A549 (cell line): Measurements from ENCODE around the gene PMFBP1. TPM values are rescaled to one million over a fixed set of nuclear protein-coding genes. Genes with fewer than 3 reads are reported as not detected.

Source experiments
- ATAC-seq, 2 experiments: fragments of 200-7000 bp in 1 of 2; fragments of >200 bp in 1 of 2; cut with Nextera tagmentation in 1 of 2; cut with Tn5 transposase in 1 of 2; 3 replicates each; pipeline versions ENCODE4 v1.8.0 to v1.9.1; 2018 to 2020; ENCODE audit warnings: mild to moderate bottlenecking in 1 of 2, moderate library complexity in 1 of 2
- CTCF ChIA-PET: fragments of 300-600 bp; sonication (Branson Sonifier 250); formaldehyde crosslinking; extraction: SDS; loops from one replicate; lab custom pipeline; 2021; ENCODE audit warnings: antibody characterized with exemption, inconsistent platforms; lab: Yijun Ruan, JAX
- POLR2A ChIA-PET: fragments of 350-600 bp; formaldehyde crosslinking; extraction: SDS; loops from one replicate; lab custom pipeline; 2021; ENCODE audit warnings: antibody characterized with exemption, inconsistent platforms; lab: Yijun Ruan, JAX
- DNase-seq, 2 experiments: peaks; one replicate each; pipeline versions ENCODE4 v3.0.0 to v3.0.0-alpha.2; 2011 to 2016; ENCODE audit warnings: low read depth in 1 of 2, low spot score in 1 of 2
- FAIRE-seq: peaks from 2 replicates; lab custom pipeline; 2011; peaks lifted over from hg19 to GRCh38; lab: Jason Lieb, UNC
- H3K27ac ChIP-seq, 2 experiments: fragments of >200 bp; sonication (Bioruptor Twin); formaldehyde crosslinking; 3 replicates each; pipeline ENCODE4 v1.5.1; 2016 to 2017
- H3K4me1 ChIP-seq: fragments of >200 bp; sonication (Bioruptor Twin); formaldehyde crosslinking; 3 replicates; pipeline ENCODE4 v1.6.1; 2016
- H3K4me2 ChIP-seq: fragments of >200 bp; sonication (Bioruptor Twin); formaldehyde crosslinking; 3 replicates; pipeline ENCODE4 v1.6.1; 2016
- H3K4me3 ChIP-seq: fragments of >200 bp; sonication (Bioruptor Twin); formaldehyde crosslinking; 3 replicates; pipeline ENCODE4 v1.5.1; 2016
- H3K9me3 ChIP-seq: fragments of >200 bp; sonication (Bioruptor Twin); formaldehyde crosslinking; 3 replicates; pipeline ENCODE4 v1.6.1; 2016
- CBX2 ChIP-seq: fragments of 200-600 bp; sonication (generic); IDR thresholded peaks from 2 replicates; pipeline ENCODE4 v1.6.1; 2016; ENCODE audit warnings: low read depth, mild to moderate bottlenecking, borderline replicate concordance
- CEBPB ChIP-seq, 2 experiments: fragments of >200 bp in 1 of 2; sonication (Bioruptor Twin) in 1 of 2; formaldehyde crosslinking in 1 of 2; IDR thresholded peaks; 2 replicates each; pipeline ENCODE4 v1.6.1; 2012 to 2016
- CHD2 ChIP-seq: fragments of 150-350 bp; IDR thresholded peaks from 2 replicates; pipeline ENCODE4 v1.6.1; 2014; ENCODE audit warnings: low read length; ENCODE audit not compliant: partially characterized antibody
- CHD4 ChIP-seq: fragments of 200-600 bp; sonication (generic); IDR thresholded peaks from 2 replicates; pipeline ENCODE4 v1.6.1; 2016; ENCODE audit warnings: antibody characterized with exemption, mild to moderate bottlenecking, borderline replicate concordance
- EHF ChIP-seq: fragments of 250-450 bp; sonication (Bioruptor Pico); IDR thresholded peaks from 2 replicates; pipeline ENCODE4 v1.5.0; 2020; ENCODE audit warnings: mild to moderate bottlenecking
- EP300 ChIP-seq, 2 experiments: fragments of >200 bp; sonication (Bioruptor Twin); formaldehyde crosslinking; IDR thresholded peaks; 2 replicates in 1 of 2; 3 replicates in 1 of 2; pipeline ENCODE4 v1.6.1; 2016 to 2017
- ESRRA ChIP-seq: fragments of 150-350 bp; IDR thresholded peaks from 2 replicates; pipeline ENCODE4 v1.6.1; 2014; ENCODE audit warnings: mild to moderate bottlenecking, low read length, borderline replicate concordance
- HOXB5 ChIP-seq: fragments of 250-450 bp; sonication (Bioruptor Pico); IDR thresholded peaks from 2 replicates; pipeline ENCODE4 v1.5.0; 2020; ENCODE audit warnings: mild to moderate bottlenecking, moderate library complexity
- JUNB ChIP-seq: fragments of >200 bp; sonication (Bioruptor Twin); formaldehyde crosslinking; IDR thresholded peaks from 2 replicates; pipeline ENCODE4 v1.6.1; 2016
- KDM1A ChIP-seq: fragments of 200-600 bp; sonication (generic); IDR thresholded peaks from 2 replicates; pipeline ENCODE4 v1.6.1; 2016; ENCODE audit warnings: low read depth, mild to moderate bottlenecking
- KDM5A ChIP-seq: fragments of 200-600 bp; sonication (generic); IDR thresholded peaks from 2 replicates; pipeline ENCODE4 v1.6.1; 2016; ENCODE audit warnings: antibody characterized with exemption, mild to moderate bottlenecking
- MAZ ChIP-seq: fragments of 150-350 bp; IDR thresholded peaks from 2 replicates; pipeline ENCODE4 v1.6.1; 2014; ENCODE audit warnings: antibody characterized with exemption, low read depth, low read length, borderline replicate concordance
- MYC ChIP-seq: IDR thresholded peaks from 2 replicates; pipeline ENCODE4 v1.6.1; 2012; ENCODE audit warnings: mild to moderate bottlenecking, inconsistent platforms, low read length, improper control_type of control experiment, borderline replicate concordance
- NFE2L2 ChIP-seq: fragments of 150-350 bp; conservative IDR thresholded peaks from 2 replicates; pipeline ENCODE4 v1.6.1; 2014; ENCODE audit warnings: low read length
- NPAS2 ChIP-seq: fragments of 250-450 bp; sonication (Bioruptor Pico); IDR thresholded peaks from 2 replicates; pipeline ENCODE4 v1.8.0; 2022; ENCODE audit warnings: mild to moderate bottlenecking, moderate library complexity, borderline replicate concordance
- NR3C1 ChIP-seq: fragments of >200 bp; sonication (Bioruptor Twin); formaldehyde crosslinking; IDR thresholded peaks from 3 replicates; pipeline ENCODE4 v1.6.1; 2017
- POLR2AphosphoS2 ChIP-seq: conservative IDR thresholded peaks from 2 replicates; pipeline ENCODE4 v1.6.1; 2012; ENCODE audit warnings: low read length, improper control_type of control experiment, inconsistent platforms
- RARB ChIP-seq: fragments of 250-450 bp; sonication (Bioruptor Pico); IDR thresholded peaks from 2 replicates; pipeline ENCODE4 v1.8.0; 2021; ENCODE audit warnings: mild to moderate bottlenecking, moderate library complexity
- RCOR1 ChIP-seq: fragments of 150-350 bp; IDR thresholded peaks from 2 replicates; pipeline ENCODE4 v1.6.1; 2014; ENCODE audit warnings: antibody characterized with exemption, low read length, low read depth
- RNF2 ChIP-seq: fragments of 200-600 bp; sonication (generic); IDR thresholded peaks from 2 replicates; pipeline ENCODE4 v1.6.1; 2016; ENCODE audit warnings: low read depth, mild to moderate bottlenecking, antibody characterized with exemption, moderate library complexity, borderline replicate concordance
- TFCP2L1 ChIP-seq: fragments of 250-450 bp; sonication (Bioruptor Pico); IDR thresholded peaks from 2 replicates; pipeline ENCODE4 v1.5.0; 2021; ENCODE audit warnings: mild to moderate bottlenecking
- ZC3H11A ChIP-seq: fragments of 450-650 bp; IDR thresholded peaks from 2 replicates; pipeline ENCODE4 v1.6.1; 2014; ENCODE audit warnings: antibody characterized with exemption, mild to moderate bottlenecking
- ZFP36 ChIP-seq: fragments of 450-650 bp; IDR thresholded peaks from 2 replicates; pipeline ENCODE4 v1.6.1; 2014; ENCODE audit warnings: borderline replicate concordance; ENCODE audit not compliant: partially characterized antibody
- WGBS: methylation state at CpG from one replicate; pipeline ENCODE4 v1.1.6; 2017; ENCODE audit errors: missing lambda C conversion rate; 5-methylcytosine and 5-hydroxymethylcytosine counted together
- polyA plus RNA-seq, 4 experiments: library from polyadenylated mRNA; depleted of rRNA in 3 of 4; stranded (reverse); fragments of >200 nt; fragmentation: RNase III in 1 of 4; extraction: RNeasy Plus Mini Kit Qiagen cat#74134 plus additional on column Dnase treatment in 1 of 4; gene quantifications; 2 replicates in 3 of 4; 3 replicates in 1 of 4; pipeline ENCODE4 v1.2.3, GENCODE V29; 2011 to 2017
- TF ChIP-seq, protein P1 (sequence below): IDR thresholded peaks from 2 replicates; pipeline ENCODE4 v1.6.1; 2012
- TF ChIP-seq, protein P2 (sequence below): fragments of 250-450 bp; sonication (Bioruptor Pico); IDR thresholded peaks from 2 replicates; pipeline ENCODE4 v1.5.0; 2020; ENCODE audit warnings: low read depth, mild to moderate bottlenecking, moderate library complexity
- TF ChIP-seq, protein P3 (sequence below): fragments of 150-350 bp; IDR thresholded peaks from 2 replicates; pipeline ENCODE4 v1.6.1; 2014; ENCODE audit warnings: low read depth, mild to moderate bottlenecking, low read length
- TF ChIP-seq, protein P4 (sequence below): fragments of >200 bp; sonication (Bioruptor Twin); formaldehyde crosslinking; IDR thresholded peaks from 3 replicates; pipeline ENCODE4 v1.5.1; 2016
- TF ChIP-seq, protein P5 (sequence below): fragments of >200 bp; sonication (Bioruptor Twin); formaldehyde crosslinking; IDR thresholded peaks from 2 replicates; pipeline ENCODE4 v1.6.1; 2016
- TF ChIP-seq, protein P6 (sequence below): IDR thresholded peaks from 2 replicates; pipeline ENCODE4 v1.6.1; 2012; ENCODE audit warnings: low read depth, borderline replicate concordance
- TF ChIP-seq, protein P7 (sequence below): fragments of 450-650 bp; IDR thresholded peaks from 2 replicates; pipeline ENCODE4 v1.6.1; 2014; ENCODE audit warnings: antibody characterized with exemption

Gene PMFBP1
- polyA plus RNA-seq, 2 of the 4 experiments (the other 2 are of a cell fraction) = 0.05 to 0.22 TPM

DNA sequence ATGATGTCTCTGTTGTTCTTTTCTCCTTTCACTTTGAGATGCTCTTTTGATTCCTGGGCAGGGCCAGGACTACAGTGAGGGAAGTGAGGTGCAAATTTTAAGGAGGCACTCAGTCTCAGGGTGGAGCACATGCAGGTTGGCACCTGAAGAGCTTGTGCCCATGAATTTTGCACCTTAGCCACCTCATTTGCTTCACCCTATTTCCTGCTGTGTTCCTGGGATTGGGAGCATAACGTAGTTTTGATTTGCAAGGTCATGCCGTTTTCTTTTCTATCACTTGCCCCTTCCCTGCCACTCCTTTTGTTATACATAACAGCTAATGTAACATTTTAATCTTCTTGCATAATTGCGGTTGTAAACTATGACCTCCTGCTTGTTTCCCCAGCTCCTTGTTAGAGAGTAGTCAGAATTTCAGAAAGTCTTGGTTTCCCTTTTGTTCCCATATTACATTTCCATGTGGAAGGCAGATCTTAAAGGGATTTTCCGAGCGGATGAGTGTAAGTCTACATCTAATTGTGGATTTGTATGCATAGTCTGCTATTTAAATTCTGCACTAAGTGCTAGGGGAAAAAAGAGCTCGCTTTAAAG lies 9.8 kb downstream of the PMFBP1 start:
- no peak overlapping the region for H3K4me3 ChIP-seq
- DNase-seq (no peak), FAIRE-seq (no peak), ATAC-seq (no peak)
- no peaks in the 10 kb centered on the region for H3K4me1 ChIP-seq
- 38% methylated on average over 6 of the region's 6 CpGs for WGBS
- no peak overlapping the region for H3K4me2 ChIP-seq
- CTCF ChIA-PET = interaction anchor here (1.1 to 1.4 kb wide), 2 partner anchors 9 to 11 kb away, joined by 3 read pairs; partner anchors contain the start of gene PMFBP1
- H3K9me3 ChIP-seq = no peaks in the 10 kb centered on the region
- no peak overlapping the region for H3K27ac ChIP-seq
- POLR2A ChIA-PET = no interaction called here
- TF ChIP-seq, protein P1, sequence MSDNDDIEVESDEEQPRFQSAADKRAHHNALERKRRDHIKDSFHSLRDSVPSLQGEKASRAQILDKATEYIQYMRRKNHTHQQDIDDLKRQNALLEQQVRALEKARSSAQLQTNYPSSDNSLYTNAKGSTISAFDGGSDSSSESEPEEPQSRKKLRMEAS = no peak
- no peak for TF ChIP-seq KDM1A
- no peak for TF ChIP-seq KDM5A
- no peak for TF ChIP-seq TFCP2L1 (CRISPR knock-in tag)
- no peak for TF ChIP-seq JUNB
- no peak for TF ChIP-seq ESRRA
- no peak for TF ChIP-seq RNF2

DNA sequence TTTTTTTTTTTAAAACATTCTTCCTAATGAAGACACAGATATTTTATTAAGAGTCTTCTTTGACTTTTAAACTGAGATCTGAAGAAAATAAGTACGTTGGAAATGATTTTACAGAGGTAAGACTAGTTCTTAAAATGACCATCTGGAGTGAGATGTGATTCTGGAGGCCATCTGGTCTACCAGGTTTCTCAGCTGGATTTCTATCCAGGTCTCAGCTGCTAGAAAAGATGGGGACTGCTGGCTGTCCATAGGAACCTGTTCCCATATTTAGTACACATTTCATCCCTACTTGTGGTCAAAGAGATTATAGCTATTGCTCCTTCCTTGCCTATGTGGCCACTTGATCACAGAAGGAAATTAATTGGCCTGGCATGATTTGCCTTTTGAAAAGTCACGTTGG lies 12.2 kb downstream of the PMFBP1 start:
- no peak for DNase-seq
- no peak for TF ChIP-seq EP300 (IDR thresholded peaks at IDR 0.05)
- TF ChIP-seq, protein P2, sequence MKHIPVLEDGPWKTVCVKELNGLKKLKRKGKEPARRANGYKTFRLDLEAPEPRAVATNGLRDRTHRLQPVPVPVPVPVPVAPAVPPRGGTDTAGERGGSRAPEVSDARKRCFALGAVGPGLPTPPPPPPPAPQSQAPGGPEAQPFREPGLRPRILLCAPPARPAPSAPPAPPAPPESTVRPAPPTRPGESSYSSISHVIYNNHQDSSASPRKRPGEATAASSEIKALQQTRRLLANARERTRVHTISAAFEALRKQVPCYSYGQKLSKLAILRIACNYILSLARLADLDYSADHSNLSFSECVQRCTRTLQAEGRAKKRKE = no peak
- TF ChIP-seq, protein P3, sequence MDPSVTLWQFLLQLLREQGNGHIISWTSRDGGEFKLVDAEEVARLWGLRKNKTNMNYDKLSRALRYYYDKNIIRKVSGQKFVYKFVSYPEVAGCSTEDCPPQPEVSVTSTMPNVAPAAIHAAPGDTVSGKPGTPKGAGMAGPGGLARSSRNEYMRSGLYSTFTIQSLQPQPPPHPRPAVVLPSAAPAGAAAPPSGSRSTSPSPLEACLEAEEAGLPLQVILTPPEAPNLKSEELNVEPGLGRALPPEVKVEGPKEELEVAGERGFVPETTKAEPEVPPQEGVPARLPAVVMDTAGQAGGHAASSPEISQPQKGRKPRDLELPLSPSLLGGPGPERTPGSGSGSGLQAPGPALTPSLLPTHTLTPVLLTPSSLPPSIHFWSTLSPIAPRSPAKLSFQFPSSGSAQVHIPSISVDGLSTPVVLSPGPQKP = no peak
- TF ChIP-seq, protein P4, sequence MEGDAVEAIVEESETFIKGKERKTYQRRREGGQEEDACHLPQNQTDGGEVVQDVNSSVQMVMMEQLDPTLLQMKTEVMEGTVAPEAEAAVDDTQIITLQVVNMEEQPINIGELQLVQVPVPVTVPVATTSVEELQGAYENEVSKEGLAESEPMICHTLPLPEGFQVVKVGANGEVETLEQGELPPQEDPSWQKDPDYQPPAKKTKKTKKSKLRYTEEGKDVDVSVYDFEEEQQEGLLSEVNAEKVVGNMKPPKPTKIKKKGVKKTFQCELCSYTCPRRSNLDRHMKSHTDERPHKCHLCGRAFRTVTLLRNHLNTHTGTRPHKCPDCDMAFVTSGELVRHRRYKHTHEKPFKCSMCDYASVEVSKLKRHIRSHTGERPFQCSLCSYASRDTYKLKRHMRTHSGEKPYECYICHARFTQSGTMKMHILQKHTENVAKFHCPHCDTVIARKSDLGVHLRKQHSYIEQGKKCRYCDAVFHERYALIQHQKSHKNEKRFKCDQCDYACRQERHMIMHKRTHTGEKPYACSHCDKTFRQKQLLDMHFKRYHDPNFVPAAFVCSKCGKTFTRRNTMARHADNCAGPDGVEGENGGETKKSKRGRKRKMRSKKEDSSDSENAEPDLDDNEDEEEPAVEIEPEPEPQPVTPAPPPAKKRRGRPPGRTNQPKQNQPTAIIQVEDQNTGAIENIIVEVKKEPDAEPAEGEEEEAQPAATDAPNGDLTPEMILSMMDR = no peak
- TF ChIP-seq ZC3H11A = no peak
- no peak for TF ChIP-seq NR3C1
- no peak for TF ChIP-seq MAZ
- TF ChIP-seq KDM5A = no peak
- no peak for TF ChIP-seq ZFP36
- no peak for TF ChIP-seq CEBPB (IDR thresholded peaks at IDR 0.05)
- TF ChIP-seq NFE2L2 = no peak
- TF ChIP-seq, protein P5, sequence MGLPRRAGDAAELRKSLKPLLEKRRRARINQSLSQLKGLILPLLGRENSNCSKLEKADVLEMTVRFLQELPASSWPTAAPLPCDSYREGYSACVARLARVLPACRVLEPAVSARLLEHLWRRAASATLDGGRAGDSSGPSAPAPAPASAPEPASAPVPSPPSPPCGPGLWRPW = no peak
- no peak for TF ChIP-seq EHF (CRISPR knock-in tag)
- TF ChIP-seq CBX2 = no peak
- POLR2A ChIA-PET = no interaction called here
- no peak overlapping the region for H3K4me2 ChIP-seq
- H3K27ac ChIP-seq = no peak overlapping the region
- no peaks in the 10 kb centered on the region for H3K9me3 ChIP-seq
- no peak for FAIRE-seq
- H3K4me3 ChIP-seq = no peak overlapping the region
- H3K4me1 ChIP-seq = no peaks in the 10 kb centered on the region
- WGBS = 3% methylated on average over 2 of the region's 2 CpGs
- CTCF ChIA-PET = interaction anchor here (1.1 kb wide), 1 partner anchor 26 kb away, joined by 4 read pairs; no protein-coding TSS in a partner anchor
- ATAC-seq = no peak

DNA sequence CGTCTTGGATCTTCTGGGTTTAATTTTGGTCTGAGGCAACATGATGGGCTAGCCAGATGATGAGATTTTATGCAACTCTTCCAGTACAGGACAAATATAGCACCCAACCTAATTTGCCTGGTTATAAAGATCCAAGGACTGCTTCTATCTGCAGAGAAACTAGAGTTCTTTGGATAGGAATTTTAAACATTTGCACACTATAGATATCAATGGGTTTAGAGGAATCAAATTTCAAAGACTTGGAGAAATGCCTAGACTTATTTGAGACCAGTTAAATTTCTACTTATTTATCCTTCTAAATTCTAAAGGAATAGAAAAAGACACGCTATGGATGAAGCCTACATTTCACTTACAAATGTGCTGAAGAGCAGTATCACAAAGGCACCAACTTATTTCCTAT lies 12.6 kb downstream of the PMFBP1 start:
- 3% methylated on average over 2 of the region's 2 CpGs for WGBS
- H3K27ac ChIP-seq = no peak overlapping the region
- ATAC-seq (no peak), FAIRE-seq (no peak), DNase-seq (no peak)
- ChIA-PET POLR2A (no interaction called here), CTCF (no interaction called here)
- no peaks in the 10 kb centered on the region for H3K9me3 ChIP-seq
- no peak for TF ChIP-seq RCOR1
- TF ChIP-seq, protein P6, sequence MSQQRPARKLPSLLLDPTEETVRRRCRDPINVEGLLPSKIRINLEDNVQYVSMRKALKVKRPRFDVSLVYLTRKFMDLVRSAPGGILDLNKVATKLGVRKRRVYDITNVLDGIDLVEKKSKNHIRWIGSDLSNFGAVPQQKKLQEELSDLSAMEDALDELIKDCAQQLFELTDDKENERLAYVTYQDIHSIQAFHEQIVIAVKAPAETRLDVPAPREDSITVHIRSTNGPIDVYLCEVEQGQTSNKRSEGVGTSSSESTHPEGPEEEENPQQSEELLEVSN = no peak
- TF ChIP-seq, protein P7, sequence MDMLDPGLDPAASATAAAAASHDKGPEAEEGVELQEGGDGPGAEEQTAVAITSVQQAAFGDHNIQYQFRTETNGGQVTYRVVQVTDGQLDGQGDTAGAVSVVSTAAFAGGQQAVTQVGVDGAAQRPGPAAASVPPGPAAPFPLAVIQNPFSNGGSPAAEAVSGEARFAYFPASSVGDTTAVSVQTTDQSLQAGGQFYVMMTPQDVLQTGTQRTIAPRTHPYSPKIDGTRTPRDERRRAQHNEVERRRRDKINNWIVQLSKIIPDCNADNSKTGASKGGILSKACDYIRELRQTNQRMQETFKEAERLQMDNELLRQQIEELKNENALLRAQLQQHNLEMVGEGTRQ = no peak
- no peak for TF ChIP-seq RARB (CRISPR knock-in tag)
- TF ChIP-seq CHD2 = no peak
- no peak for TF ChIP-seq HOXB5
- TF ChIP-seq NPAS2 (CRISPR knock-in tag) = no peak
- TF ChIP-seq EP300 (IDR thresholded peaks at IDR 0.05) = no peak
- TF ChIP-seq MYC = no peak
- TF ChIP-seq, protein P5 = no peak
- TF ChIP-seq CHD4 = no peak
- no peak for TF ChIP-seq POLR2AphosphoS2
- H3K4me1 ChIP-seq = no peaks in the 10 kb centered on the region
- no peak overlapping the region for H3K4me2 ChIP-seq
- no peak overlapping the region for H3K4me3 ChIP-seq
